Measurements from ENCODE around the gene NOPCHAP1.

GRCh38 chr12:104986022-104986941 is at the start of gene NOPCHAP1:
- no peak for TF ChIP-seq EP300 (IDR thresholded peaks at IDR 0.05)
- TF ChIP-seq POLR2A (IDR thresholded peaks at IDR 0.05) = peak in 1 of 2 donors; percentile 22

All from suprapubic skin (tissue), 2 donors.